Stimulated activated CD4-positive, alpha-beta T cell treated with anti-CD3 and anti-CD28 coated beads, Interleukin-15, amount 100 ng/mL, for 48 hours (primary cell): ENCODE measurements around the gene OPRM1.
"Not testable (repeated sequence)": the region's sequence is repeated elsewhere in the genome, so short reads cannot be mapped to it uniquely, and the experiment has no call there.

Experiments used
- DNase-seq, 2 donors: peaks; one replicate each; pipeline ENCODE4 v3.0.0-alpha.2; 2020; ENCODE audit warnings: low read depth in 2 of 2

The OPRM1 gene

DNA sequence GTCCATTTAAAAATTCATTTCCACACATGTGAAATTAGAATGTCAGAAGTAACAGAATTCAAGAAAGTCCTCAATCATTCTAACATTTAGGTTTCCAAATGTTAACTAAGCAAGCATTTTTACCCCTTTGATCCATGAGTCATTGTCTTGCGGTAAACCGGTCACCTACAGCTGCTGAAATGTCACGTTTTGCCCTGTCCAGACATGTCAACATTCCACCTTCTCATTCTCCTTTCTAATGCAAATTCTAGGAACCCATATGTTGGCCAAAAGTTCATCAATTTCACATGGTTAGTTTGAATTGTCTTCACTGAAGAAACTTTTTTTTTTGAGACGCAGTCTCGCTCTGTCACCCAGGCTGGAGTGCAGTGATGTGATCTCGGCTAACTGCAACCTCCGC lies 200.4 kb downstream of the OPRM1 start:
- DNase-seq, result no peak

GRCh38 chr6:154241061-154241460 lies 202.0 kb downstream of the OPRM1 start:
- DNase-seq, result not testable (repeated sequence)

- no peak for DNase-seq
These were observed 202.5 kb downstream of the OPRM1 start for GRCh38 chr6:154241581-154241980.

- DNase-seq, result no peak
These were observed 203.7 kb downstream of the OPRM1 start for GRCh38 chr6:154242617-154243357.

- DNase-seq, result no peak
These were observed 205.0 kb downstream of the OPRM1 start for GRCh38 chr6:154243793-154244750.

DNA sequence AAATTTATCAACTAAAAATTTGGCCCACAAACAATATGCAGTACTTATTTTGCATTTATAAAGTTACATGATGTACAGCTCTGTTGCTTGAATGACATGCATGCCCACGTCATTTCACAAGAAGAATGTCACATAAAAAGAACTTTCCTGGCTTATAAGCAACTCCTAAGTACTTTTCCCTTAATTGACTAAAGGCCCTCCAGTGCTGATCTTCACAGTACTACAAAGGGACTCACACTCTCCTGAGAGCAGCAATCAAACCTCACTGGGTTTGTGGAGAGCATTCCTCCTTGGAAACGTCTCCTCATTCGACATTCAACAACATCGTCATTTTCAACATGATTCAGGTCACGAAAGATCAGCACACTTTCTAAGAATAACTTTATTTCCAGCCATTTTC lies 206.5 kb downstream of the OPRM1 start:
- DNase-seq, result no peak

DNA sequence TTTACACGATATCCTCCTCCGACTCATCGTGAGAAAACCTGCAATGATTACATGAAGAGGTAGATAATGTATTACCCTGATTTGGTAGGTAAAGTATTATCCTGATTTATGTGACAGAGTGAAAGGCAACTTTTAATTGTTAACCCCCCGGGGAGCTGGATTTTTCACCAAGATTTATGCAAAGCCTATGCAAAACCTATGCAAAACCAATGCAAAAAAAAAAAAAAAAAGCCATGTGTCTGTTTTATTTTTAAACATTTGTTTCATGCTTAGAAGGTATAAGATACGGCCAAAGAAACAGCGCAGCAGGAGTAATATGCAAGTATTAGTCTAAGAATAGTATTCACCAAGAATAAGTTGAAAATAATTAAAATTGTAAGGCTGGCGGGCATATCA lies 207.7 kb downstream of the OPRM1 start:
- no peak for DNase-seq

GRCh38 chr6:154247119-154247861 lies 208.2 kb downstream of the OPRM1 start:
- peak in 1 of 2 donors; percentile 30 for DNase-seq

DNA sequence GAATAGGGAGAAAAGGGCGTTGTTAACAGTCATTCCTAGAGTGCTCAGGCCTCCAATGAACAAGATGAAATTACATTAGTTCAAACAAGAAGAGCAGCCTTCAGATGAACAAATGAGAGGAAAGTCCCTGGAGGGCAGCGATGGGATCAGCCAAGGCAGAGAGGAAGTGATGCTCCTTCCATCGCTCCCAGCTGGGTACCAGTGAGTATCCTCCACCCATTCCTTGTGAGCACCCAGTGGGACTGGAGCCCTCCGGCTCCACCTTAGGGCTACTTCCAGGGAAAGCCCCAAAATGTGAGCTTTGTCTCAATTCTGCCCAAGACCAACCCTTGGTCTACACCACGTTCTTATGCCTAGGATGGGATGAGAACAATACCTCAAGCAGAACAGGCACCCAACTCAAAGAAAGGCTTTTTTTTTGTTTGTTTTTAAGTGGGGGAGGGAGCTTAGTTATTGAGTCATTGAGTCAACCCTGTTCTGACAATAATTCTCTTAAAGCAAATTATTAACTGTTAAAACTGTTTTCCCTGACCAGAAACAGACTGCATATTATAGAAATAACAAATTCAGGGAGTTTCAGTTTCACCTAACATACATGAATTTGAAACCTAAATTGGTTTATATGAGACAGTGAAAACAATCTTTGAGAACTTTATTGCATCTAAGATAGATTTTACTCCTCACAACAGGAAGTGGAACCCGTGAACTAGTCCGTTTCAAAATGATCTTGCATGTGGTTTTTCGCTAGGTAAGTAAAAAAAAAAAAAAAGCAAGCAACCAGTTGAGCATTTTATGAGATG lies 210.7 kb downstream of the OPRM1 start:
- DNase-seq, result peak in 1 of 2 donors; percentile 12

- no peak for DNase-seq
These were observed 212.1 kb downstream of the OPRM1 start for GRCh38 chr6:154251116-154251515.

GRCh38 chr6:154252678-154253077 lies 213.6 kb downstream of the OPRM1 start:
- DNase-seq, result no peak

DNA sequence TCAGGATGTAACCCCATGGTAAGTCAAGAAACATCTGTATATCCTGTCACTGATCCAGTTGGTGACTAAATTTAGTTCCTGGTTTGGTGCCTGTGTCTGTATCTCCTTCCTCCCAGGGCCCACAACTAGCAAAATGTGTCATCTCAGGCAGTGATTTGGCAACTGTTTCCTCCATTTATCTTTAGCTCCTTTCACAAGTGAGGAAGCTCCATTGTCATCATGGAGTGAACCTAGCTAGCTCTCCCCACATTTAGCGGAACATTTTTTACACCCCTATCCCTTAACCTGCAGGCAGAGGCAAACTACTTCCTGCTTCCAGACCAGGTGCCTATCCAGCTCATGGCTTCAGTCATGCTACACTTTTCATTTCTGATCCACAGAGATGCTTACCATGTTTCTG lies 218.0 kb downstream of the OPRM1 start:
- no peak for DNase-seq

- no peak for DNase-seq
These were observed 219.2 kb downstream of the OPRM1 start for GRCh38 chr6:154258064-154258757.

GRCh38 chr6:154261688-154262397 lies 222.8 kb downstream of the OPRM1 start:
- no peak for DNase-seq

- no peak for DNase-seq
These were observed 227.6 kb downstream of the OPRM1 start for GRCh38 chr6:154266560-154267099.

DNA sequence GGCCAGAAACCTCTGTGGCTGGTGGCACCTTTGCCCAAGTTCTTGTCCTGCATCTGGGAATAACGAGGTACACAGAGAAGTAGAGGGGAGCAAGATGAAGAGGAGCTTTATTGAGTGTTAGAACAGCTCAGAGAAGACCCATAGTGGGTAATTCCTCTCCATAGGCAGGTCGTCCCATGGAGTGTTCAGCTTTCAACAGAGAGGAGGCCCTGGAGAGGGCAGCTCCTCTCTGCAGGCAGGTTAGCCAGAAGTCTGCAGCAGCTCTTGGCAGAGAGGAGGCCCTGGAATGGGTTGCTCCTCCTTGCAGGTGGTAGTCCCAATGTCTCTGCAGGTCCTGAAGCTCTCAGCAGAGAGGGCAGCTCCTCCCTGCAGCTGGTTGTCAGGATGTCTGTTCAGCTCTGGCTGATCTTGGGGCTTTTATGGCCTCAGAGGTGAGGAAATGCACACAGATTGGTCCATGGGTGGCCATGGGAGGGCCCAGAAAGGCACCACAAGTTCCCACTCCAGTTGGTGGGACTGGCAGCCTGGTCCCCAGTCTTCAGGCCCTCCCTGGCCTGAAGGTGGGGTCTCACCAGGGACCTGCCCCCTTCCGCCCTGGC lies 228.6 kb downstream of the OPRM1 start:
- no peak for DNase-seq

DNA sequence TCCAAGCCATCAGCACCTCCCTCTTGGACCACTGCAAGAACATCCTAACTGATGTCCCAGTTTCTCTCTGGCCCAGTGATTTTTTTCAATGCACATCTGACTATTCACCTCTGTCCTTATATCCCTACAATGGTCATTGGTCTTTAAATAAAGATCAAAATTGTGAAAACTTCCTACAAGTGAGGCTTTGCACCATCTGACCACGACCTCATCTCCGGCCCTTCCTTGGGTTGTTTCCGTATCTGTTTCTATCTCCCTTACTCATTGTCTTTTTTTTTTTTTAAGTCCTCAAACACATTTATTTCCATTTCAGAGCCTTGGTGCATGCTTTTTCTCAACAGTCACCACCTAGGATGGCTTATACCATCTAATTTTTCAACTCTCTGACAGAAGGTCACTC lies 229.4 kb downstream of the OPRM1 start:
- DNase-seq, result no peak

GRCh38 chr6:154274168-154274567 lies 235.1 kb downstream of the OPRM1 start:
- no peak for DNase-seq
